Stomach (tissue), 9 donors: Measurements from ENCODE around the gene MCM3AP. TPM values are rescaled to one million over a fixed set of nuclear protein-coding genes. Genes with fewer than 3 reads are reported as not detected.

Experiments used
- DNase-seq, 2 donors: peaks; one replicate each; pipeline versions ENCODE4 v3.0.0 to v3.0.0-alpha.2; 2013 to 2019
- H3K27ac ChIP-seq, 5 donors: fragments of 200-600 bp in 4 of 5; sonication (generic) in 4 of 5; one replicate each; pipeline ENCODE4 v1.5.1; 2013 to 2019; ENCODE audit warnings: mild to moderate bottlenecking in 1 of 5, moderate library complexity in 1 of 5
- H3K27me3 ChIP-seq, 3 donors: fragments of 200-600 bp; sonication (generic); one replicate each; pipeline ENCODE4 v1.5.1; 2017 to 2019; ENCODE audit warnings: mixed run types in 1 of 3
- H3K36me3 ChIP-seq, 4 donors: fragments of 200-600 bp; sonication (generic); 1 replicate in 3 of 4; 2 replicates in 1 of 4; pipeline ENCODE4 v1.5.1; 2016 to 2019
- H3K4me1 ChIP-seq, 4 donors: fragments of 200-600 bp; sonication (generic); one replicate each; pipeline ENCODE4 v1.5.1; 2016 to 2019
- H3K4me3 ChIP-seq, 4 donors: fragments of 200-600 bp; sonication (generic) in 3 of 4; one replicate each; pipeline ENCODE4 v1.5.1; 2016 to 2019; ENCODE audit warnings: mild to moderate bottlenecking in 1 of 4
- H3K9me3 ChIP-seq, 4 donors: fragments of 200-600 bp; sonication (generic); one replicate each; pipeline ENCODE4 v1.5.1; 2016 to 2019
- EP300 ChIP-seq: sonication (generic); formaldehyde crosslinking; IDR thresholded peaks from one replicate; pipeline ENCODE4 v1.6.1; 2017; ENCODE audit warnings: antibody characterized with exemption
- POLR2A ChIP-seq, 4 donors: fragments of 450-650 bp; IDR thresholded peaks; one replicate each; pipeline ENCODE4 v1.6.1; 2016; ENCODE audit warnings: antibody characterized with exemption in 4 of 4, control low read depth in 2 of 4, mild to moderate bottlenecking in 1 of 4, moderate library complexity in 1 of 4
- POLR2AphosphoS5 ChIP-seq, 3 donors: sonication (generic); formaldehyde crosslinking; IDR thresholded peaks; one replicate each; pipeline ENCODE4 v1.6.1; 2016; ENCODE audit warnings: antibody characterized with exemption in 3 of 3
- WGBS, 5 donors: extraction: QIAGEN DNeasy Blood & Tissue Kit in 3 of 5; methylation state at CpG; one replicate each; pipeline versions ENCODE4 v1.1.5 to v1.1.7; 2013 to 2018; 5-methylcytosine and 5-hydroxymethylcytosine counted together
- intact Hi-C: fragments of 100-400 bp; cut with DNase I; formaldehyde crosslinking; loops from one replicate; pipeline ENCODE4 v1.15.1; 2023; ENCODE audit warnings: low total_unique reads
- polyA plus RNA-seq, 3 donors: library from polyadenylated mRNA; stranded (reverse); fragments of 200-250 nt; gene quantifications; one replicate each; pipeline ENCODE4 v1.2.3, GENCODE V29; 2013
- total RNA-seq, 5 donors: library from RNA; depleted of rRNA; stranded (reverse); fragments of >200 nt; gene quantifications; one replicate each; pipeline versions ENCODE4 v1.1.0 to v1.2.3, GENCODE V29; 2014 to 2016
- TF ChIP-seq, protein P1 (sequence below), 7 experiments: fragments of 450-650 bp in 4 of 7; fragments of 200-600 bp in 3 of 7; sonication (generic) in 3 of 7; IDR thresholded peaks; one replicate each; pipeline ENCODE4 v1.5.1; 2016 to 2019; ENCODE audit warnings: antibody characterized with exemption in 7 of 7, control low read depth in 2 of 7, mild to moderate bottlenecking in 1 of 7
- donor health status: healthy with polysubstance abuse.
- donor health status: Bipolar disorder and iron deficiency.
- donor health status: healthy.

MCM3AP gene
- total and polyA plus RNA-seq, 8 donors, result 18.9 to 555 (median 57.4) TPM

DNA sequence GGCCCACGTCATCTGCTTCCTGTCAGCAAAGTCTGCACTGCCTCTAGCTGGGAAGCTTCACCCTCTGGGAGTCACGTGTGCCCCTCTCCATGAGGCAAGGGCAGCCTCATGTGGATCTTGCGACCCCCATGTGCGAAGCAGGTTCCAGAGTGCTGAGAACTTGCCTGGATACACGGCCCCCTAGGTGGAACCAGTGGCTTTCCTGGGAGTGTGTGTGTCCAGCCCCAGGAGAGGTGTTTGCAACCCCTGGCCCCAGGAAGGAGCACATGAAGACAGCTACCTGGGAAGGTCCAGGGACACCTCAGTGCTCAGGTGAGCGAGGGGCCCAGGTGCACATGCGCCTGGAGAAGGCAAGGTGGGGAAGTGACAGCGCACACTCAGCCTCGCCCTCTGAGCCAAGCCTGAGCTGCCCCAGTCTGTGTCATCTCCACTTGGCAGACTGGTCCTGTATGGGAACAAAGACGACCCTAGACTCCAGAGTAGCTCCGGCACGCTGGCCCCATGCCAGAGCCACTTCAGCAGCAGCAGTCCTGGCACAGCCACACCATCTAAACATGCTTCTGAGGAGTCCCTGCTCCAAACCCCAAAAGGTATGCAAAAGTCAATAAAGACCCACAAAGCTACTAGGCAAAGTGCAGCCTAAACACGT is 65.7 kb downstream of the MCM3AP start:
- intact Hi-C loops, result loop anchor here (10.0 kb wide), 1 partner anchor 75 kb away; no protein-coding TSS in a partner anchor
- Histone ChIP-seq H3K4me3 (no peak overlapping the region), H3K27ac (no peak overlapping the region), H3K9me3 (no peaks in the 10 kb centered on the region), H3K4me1 (peaks cover 0 to 5% (median 2%) of the 10 kb centered on the region in 4 donors), H3K27me3 (no peaks in the 10 kb centered on the region), H3K36me3 (peaks cover 45 to 85% (median 79%) of the 10 kb centered on the region in 4 donors)
- no peak for TF ChIP-seq POLR2AphosphoS5 (IDR thresholded peaks at IDR 0.05)
- TF ChIP-seq EP300, result no peak
- TF ChIP-seq, protein P1, sequence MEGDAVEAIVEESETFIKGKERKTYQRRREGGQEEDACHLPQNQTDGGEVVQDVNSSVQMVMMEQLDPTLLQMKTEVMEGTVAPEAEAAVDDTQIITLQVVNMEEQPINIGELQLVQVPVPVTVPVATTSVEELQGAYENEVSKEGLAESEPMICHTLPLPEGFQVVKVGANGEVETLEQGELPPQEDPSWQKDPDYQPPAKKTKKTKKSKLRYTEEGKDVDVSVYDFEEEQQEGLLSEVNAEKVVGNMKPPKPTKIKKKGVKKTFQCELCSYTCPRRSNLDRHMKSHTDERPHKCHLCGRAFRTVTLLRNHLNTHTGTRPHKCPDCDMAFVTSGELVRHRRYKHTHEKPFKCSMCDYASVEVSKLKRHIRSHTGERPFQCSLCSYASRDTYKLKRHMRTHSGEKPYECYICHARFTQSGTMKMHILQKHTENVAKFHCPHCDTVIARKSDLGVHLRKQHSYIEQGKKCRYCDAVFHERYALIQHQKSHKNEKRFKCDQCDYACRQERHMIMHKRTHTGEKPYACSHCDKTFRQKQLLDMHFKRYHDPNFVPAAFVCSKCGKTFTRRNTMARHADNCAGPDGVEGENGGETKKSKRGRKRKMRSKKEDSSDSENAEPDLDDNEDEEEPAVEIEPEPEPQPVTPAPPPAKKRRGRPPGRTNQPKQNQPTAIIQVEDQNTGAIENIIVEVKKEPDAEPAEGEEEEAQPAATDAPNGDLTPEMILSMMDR (IDR thresholded peaks at IDR 0.05), result no peak
- no peak for TF ChIP-seq POLR2A (IDR thresholded peaks at IDR 0.05)
- WGBS, 5 donors, result 61 to 78% (median 73%) methylated on average over 5 to 13 of the region's 13 CpGs
- no peak for DNase-seq

GRCh38 chr21:46218906-46219590 is 66.4 kb downstream of the MCM3AP start:
- 84 to 98% (median 90%) methylated on average over 13 to 16 of the region's 16 CpGs for WGBS, 5 donors
- H3K27me3 ChIP-seq, result no peaks in the 10 kb centered on the region
- DNase-seq, result no peak
- H3K4me3 ChIP-seq, result no peak overlapping the region
- TF ChIP-seq POLR2A (IDR thresholded peaks at IDR 0.05) (no peak), EP300 (no peak), POLR2AphosphoS5 (IDR thresholded peaks at IDR 0.05) (no peak)
- TF ChIP-seq, protein P1 (IDR thresholded peaks at IDR 0.05), result no peak
- intact Hi-C loops, result no loop called here
- peaks cover 45 to 92% (median 86%) of the 10 kb centered on the region in 4 donors for H3K36me3 ChIP-seq
- H3K27ac ChIP-seq, result no peak overlapping the region
- no peaks in the 10 kb centered on the region for H3K4me1 ChIP-seq
- H3K9me3 ChIP-seq, result no peaks in the 10 kb centered on the region

DNA sequence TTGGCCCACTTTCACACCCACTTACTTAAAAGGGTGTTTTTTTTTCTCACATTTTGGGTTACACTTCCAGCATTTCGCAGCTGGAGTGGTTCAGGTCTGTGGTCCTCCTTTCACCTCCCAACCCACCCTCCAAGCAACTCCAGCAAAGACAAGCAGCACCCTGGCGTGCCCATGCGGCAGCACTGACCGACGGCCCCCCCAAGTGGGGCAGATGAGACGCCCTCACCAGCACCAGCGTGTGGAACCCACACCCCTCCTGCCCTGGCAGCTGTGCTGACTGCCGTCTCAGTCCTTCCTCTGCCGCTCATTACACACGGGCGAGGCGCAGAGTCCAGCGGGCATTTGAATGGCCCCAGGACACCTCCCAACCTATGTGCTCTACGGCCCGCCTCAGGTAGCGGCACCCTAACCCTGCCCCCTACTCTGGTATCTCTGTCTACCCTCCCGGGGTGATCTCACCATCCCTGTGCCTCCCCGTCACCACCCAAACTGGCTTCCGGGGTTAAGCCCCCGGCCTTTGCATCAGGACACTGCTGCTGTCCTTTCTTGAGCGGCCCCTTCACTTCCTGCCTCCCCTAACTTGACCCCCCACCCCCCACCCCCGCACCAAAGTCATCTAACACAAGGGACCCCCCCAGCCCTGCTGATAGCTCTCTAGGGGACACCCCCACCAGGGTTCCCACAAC is 67.8 kb downstream of the MCM3AP start:
- H3K27ac ChIP-seq, result no peak overlapping the region
- no peak overlapping the region for H3K4me3 ChIP-seq
- intact Hi-C loops, result no loop called here
- H3K4me1 ChIP-seq, result no peaks in the 10 kb centered on the region
- H3K9me3 ChIP-seq, result no peaks in the 10 kb centered on the region
- peaks cover 53 to 99% (median 92%) of the 10 kb centered on the region in 4 donors for H3K36me3 ChIP-seq
- H3K27me3 ChIP-seq, result no peaks in the 10 kb centered on the region
- TF ChIP-seq EP300, result no peak
- TF ChIP-seq, protein P1 (IDR thresholded peaks at IDR 0.05), result no peak
- no peak for TF ChIP-seq POLR2AphosphoS5 (IDR thresholded peaks at IDR 0.05)
- TF ChIP-seq POLR2A (IDR thresholded peaks at IDR 0.05), result no peak
- DNase-seq, result no peak
- 92 to 95% (median 93%) methylated on average over 12 to 22 of the region's 22 CpGs for WGBS, 5 donors

GRCh38 chr21:46216132-46216747 is 69.2 kb downstream of the MCM3AP start:
- no peaks in the 10 kb centered on the region for H3K9me3 ChIP-seq
- H3K27ac ChIP-seq, result no peak overlapping the region
- peaks cover 44 to 99% (median 92%) of the 10 kb centered on the region in 4 donors for H3K36me3 ChIP-seq
- H3K4me1 ChIP-seq, result no peaks in the 10 kb centered on the region
- intact Hi-C loops, result no loop called here
- H3K4me3 ChIP-seq, result no peak overlapping the region
- H3K27me3 ChIP-seq, result no peaks in the 10 kb centered on the region
- WGBS, 5 donors, result 91 to 95% (median 93%) methylated on average over 8 to 16 of the region's 16 CpGs
- no peak for DNase-seq
- TF ChIP-seq POLR2A (IDR thresholded peaks at IDR 0.05), result no peak
- no peak for TF ChIP-seq POLR2AphosphoS5 (IDR thresholded peaks at IDR 0.05)
- TF ChIP-seq, protein P1 (IDR thresholded peaks at IDR 0.05), result no peak
- TF ChIP-seq EP300, result no peak
